ENCODE measurements around the gene COMT.
A peak's percentile ranks its signal among the peaks of the same experiment; 100 is the strongest.

COMT gene

DNA sequence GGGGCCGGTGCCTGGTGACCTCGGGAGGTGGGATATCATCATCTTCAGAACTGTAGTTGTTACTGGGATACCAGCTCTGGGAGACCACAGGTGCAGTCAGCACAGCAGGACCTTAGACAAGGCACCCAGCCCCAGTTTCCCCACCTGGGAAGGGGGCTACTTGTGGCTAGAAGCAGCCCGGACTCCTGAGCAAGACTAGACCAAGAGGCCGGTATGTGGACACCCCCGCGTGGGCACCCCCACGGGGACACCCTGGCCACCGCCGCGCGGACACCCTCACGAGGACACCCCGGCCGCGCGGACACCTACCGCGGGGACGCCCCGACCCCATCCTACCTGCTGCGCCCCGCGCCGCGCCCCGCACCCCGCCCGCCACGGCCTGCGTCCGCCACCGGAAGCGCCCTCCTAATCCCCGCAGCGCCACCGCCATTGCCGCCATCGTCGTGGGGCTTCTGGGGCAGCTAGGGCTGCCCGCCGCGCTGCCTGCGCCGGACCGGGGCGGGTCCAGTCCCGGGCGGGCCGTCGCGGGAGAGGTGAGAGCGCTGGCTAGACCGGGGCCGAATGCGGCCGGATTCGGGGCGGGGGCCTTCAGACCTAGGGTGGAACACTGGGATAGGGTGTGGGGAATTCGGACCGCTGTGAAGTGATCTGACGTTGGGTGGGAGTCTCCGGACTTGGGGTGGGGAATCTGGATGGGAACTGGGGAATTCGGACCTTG, at the start of gene COMT, which contains the start of gene TXNRD2:
TSS of gene COMT (plus strand) at position 408 of the 718 bp plus-strand sequence. CDS start 20,755 bp downstream, outside the sequence.
TSS of gene TXNRD2 (minus strand) at position 454 of the 718 bp plus-strand sequence. CDS start at position 439, 15 bp downstream.
- TF ChIP-seq, protein P1, sequence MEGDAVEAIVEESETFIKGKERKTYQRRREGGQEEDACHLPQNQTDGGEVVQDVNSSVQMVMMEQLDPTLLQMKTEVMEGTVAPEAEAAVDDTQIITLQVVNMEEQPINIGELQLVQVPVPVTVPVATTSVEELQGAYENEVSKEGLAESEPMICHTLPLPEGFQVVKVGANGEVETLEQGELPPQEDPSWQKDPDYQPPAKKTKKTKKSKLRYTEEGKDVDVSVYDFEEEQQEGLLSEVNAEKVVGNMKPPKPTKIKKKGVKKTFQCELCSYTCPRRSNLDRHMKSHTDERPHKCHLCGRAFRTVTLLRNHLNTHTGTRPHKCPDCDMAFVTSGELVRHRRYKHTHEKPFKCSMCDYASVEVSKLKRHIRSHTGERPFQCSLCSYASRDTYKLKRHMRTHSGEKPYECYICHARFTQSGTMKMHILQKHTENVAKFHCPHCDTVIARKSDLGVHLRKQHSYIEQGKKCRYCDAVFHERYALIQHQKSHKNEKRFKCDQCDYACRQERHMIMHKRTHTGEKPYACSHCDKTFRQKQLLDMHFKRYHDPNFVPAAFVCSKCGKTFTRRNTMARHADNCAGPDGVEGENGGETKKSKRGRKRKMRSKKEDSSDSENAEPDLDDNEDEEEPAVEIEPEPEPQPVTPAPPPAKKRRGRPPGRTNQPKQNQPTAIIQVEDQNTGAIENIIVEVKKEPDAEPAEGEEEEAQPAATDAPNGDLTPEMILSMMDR (IDR thresholded peaks at IDR 0.05; ENCODE audit: control insufficient read depth, extremely low read depth, insufficient read depth): no peak
- no peak for DNase-seq (ENCODE audit: low read depth)
- H3K4me3 ChIP-seq (ENCODE audit: low read depth, low read length): peak within 1 kb of the TSS; percentile 90

DNA sequence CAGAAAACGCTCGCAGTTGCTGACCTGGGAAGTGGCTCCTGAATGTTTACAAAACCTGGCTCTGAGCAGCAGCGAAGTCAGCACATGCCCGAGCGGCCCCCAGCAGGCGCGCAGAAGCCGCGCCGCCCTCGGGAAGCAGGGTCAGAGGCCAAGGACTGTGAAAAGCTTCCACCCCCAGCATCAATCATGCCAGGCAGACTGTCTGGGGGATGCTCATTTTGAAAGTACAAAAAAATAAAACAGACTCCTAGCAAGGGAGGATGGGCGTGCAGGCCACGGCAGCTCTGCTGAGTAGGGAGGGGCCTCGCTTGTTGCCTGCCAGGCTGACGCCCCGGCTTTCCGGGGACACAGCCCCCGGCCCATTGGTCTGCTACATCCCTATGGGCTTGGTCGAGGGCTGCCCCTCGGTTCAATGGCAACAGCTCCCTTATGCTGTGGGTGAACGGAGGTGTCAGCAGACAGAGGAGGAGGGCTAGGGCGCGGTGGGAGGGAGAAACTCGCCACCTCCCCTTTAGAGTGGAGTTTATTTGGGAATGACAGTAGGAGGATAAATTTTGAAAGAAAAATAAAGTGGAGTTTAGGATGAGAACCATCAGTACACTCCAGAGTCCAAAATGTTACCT, 49.2 kb upstream of the COMT start:
- TF ChIP-seq, protein P1 (IDR thresholded peaks at IDR 0.05; ENCODE audit: control insufficient read depth, extremely low read depth, insufficient read depth): no peak
- no peak overlapping the region for H3K4me3 ChIP-seq (ENCODE audit: low read depth, low read length)
- no peak for DNase-seq (ENCODE audit: low read depth)

DNA sequence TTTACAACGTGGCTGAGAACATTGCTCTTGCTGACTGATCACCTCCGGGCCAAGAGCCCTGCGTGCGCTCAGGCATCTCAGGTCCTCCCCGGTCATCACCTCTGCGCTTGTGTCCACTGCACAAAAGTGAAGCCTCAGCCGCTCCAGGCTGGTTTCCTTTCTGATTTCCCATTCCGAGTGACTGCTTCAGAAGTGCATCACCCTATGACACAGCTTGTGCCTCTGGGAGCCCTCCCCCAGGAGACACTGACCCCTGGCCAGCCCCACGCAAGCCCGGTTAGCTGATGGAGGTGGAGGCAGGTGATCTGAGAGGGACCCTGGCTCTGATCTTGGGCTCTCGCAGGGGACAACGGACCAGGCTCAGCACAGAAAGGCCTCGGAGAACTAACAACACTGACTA, 48.6 kb upstream of the COMT start:
- no peak for DNase-seq (ENCODE audit: low read depth)
- TF ChIP-seq, protein P1 (IDR thresholded peaks at IDR 0.05; ENCODE audit: control insufficient read depth, extremely low read depth, insufficient read depth): no peak
- no peak overlapping the region for H3K4me3 ChIP-seq (ENCODE audit: low read depth, low read length)

DNA sequence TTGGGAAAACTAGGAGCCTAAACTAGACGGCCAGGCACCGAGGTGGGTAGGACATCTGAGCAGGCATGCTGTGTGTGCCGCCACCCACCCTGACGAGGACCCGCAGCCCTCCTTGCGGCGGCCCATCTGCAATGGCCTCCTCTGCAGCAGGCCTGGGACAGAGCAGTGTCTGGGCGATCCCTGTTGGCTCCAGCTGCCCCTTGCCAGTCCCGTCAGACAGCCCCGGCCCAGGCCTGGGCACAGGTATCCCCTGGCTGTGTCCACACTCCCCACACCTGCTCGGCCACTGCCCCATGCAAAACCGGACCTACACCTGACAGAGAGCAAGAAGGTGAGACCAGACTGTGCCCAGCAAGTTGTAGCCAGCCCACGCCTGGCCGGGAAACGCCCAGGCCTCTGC, 48.2 kb upstream of the COMT start:
- H3K4me3 ChIP-seq (ENCODE audit: low read depth, low read length): no peak overlapping the region
- TF ChIP-seq, protein P1 (IDR thresholded peaks at IDR 0.05; ENCODE audit: control insufficient read depth, extremely low read depth, insufficient read depth): no peak
- no peak for DNase-seq (ENCODE audit: low read depth)

DNA sequence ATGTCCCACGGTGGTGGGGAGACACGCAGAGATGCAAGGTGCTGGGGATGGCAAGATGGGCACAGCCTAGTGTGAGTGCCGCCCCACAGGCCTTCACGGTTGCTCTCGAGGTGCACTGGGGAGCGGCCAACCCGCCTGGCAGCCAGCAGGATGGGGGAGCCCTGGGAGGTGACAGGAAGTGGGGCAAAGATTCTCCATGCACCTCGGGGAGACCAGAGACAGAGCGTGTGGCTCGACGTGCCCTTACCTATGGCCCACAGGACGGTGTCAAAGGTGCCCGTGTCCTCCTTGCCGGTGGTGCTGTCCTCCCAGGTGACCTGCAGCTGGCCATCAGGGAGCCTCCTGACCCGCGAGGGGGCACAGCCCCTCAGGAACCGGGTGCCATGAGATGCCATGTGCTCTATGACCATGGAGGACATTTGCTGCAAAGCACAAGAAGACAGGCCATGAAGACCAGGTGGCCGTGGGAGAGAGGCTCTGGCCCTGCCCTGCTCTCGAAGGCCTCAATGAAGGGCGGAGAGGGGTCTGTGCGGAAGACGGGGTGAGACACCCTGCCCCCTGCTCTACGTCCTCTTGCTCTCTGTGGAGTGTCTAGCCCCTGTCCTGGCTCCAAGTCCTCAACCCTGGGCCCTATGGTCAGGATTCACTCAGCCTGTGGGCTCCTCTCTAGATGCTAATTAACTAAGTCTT, 46.3 kb upstream of the COMT start:
- H3K4me3 ChIP-seq (ENCODE audit: low read depth, low read length): no peak overlapping the region
- DNase-seq (ENCODE audit: low read depth): no peak
- TF ChIP-seq, protein P1 (IDR thresholded peaks at IDR 0.05; ENCODE audit: control insufficient read depth, extremely low read depth, insufficient read depth): no peak

DNA sequence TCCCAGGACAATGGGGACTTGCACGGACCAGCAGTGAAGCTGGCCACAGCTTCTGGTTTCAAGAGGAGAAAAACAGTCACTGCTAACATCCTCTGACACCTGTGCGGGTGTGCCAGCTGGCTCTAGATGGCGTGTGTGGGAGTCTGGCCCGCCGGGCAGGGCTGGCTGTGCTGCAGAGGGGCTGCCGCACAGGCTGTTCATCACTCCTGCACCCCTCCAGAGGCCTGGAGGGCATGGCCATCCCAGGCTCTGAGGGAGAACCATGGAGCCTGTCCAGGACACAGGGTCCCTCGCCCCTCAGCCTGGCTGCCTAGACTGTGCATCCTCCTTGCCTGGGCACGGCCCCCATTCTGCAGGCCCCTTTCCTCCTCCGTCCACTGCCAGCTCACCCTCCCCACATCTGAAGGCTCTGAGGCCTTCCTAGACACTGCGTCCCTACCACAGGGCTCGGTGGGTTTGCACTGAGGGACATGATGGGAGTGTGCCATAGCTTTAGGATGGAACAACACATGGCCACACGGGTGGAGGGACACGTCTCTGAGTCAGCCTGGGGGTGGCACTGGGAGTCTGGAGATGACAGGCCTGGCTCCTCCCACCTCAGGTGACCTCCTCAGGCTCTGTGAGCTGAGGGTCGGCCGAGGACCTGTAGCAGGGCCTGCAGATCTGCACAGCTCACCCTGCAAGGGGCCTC, 44.8 kb upstream of the COMT start:
- TF ChIP-seq, protein P1 (IDR thresholded peaks at IDR 0.05; ENCODE audit: control insufficient read depth, extremely low read depth, insufficient read depth): no peak
- no peak for DNase-seq (ENCODE audit: low read depth)

More for the DNA sequence above, 44.8 kb upstream of the COMT start:
- H3K4me3 ChIP-seq (ENCODE audit: low read depth, low read length): no peak overlapping the region
